Measurements from ENCODE around the gene PDCD2L. TPM values are rescaled to one million over a fixed set of nuclear protein-coding genes. Genes with fewer than 3 reads are reported as not detected.

The PDCD2L gene
- total RNA-seq, 2 experiments from 2014 or later, result 3.8 to 3.9 TPM

- Mint-ChIP-seq H3K27me3 (no peaks in the 10 kb centered on the region), H3K4me3 (no peak overlapping the region), H3K9me3 (no peaks in the 10 kb centered on the region), H3K4me1 (ENCODE audit: low read depth) (peaks cover 39% of the 10 kb centered on the region), H3K36me3 (ENCODE audit: low read depth) (peaks cover 73% of the 10 kb centered on the region), H3K27ac (no peak overlapping the region)
- CTCF ChIA-PET, result no interaction called here
- H3K4me1 ChIP-seq (ENCODE audit: insufficient read depth, low read length), result peaks cover 22% of the 10 kb centered on the region
- no peak for ATAC-seq (ENCODE audit: poor library complexity)
- POLR2A ChIA-PET, result no interaction called here
- TF ChIP-seq, protein P1, sequence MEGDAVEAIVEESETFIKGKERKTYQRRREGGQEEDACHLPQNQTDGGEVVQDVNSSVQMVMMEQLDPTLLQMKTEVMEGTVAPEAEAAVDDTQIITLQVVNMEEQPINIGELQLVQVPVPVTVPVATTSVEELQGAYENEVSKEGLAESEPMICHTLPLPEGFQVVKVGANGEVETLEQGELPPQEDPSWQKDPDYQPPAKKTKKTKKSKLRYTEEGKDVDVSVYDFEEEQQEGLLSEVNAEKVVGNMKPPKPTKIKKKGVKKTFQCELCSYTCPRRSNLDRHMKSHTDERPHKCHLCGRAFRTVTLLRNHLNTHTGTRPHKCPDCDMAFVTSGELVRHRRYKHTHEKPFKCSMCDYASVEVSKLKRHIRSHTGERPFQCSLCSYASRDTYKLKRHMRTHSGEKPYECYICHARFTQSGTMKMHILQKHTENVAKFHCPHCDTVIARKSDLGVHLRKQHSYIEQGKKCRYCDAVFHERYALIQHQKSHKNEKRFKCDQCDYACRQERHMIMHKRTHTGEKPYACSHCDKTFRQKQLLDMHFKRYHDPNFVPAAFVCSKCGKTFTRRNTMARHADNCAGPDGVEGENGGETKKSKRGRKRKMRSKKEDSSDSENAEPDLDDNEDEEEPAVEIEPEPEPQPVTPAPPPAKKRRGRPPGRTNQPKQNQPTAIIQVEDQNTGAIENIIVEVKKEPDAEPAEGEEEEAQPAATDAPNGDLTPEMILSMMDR (IDR thresholded peaks at IDR 0.05), result no peak
- no peak for DNase-seq
- H3K9me3 ChIP-seq (ENCODE audit: control insufficient read depth in 1 of 2, insufficient read depth in 1 of 2, low read length in 2 of 2), result no peaks in the 10 kb centered on the region
- H3K27ac ChIP-seq (ENCODE audit: low read depth in 1 of 2, low read length in 2 of 2), result no peak overlapping the region
- H3K4me3 ChIP-seq (ENCODE audit: low read length), result no peak overlapping the region
- peaks cover 59% of the 10 kb centered on the region for H3K36me3 ChIP-seq (ENCODE audit: insufficient read depth, low read length)
- intact Hi-C loops (cut with DNase I, micrococcal nuclease), result loop anchor here in 1 of 2 experiments (5.0 to 10.0 kb wide), 2 partner anchors 310 to 658 kb away; no protein-coding TSS in a partner anchor
- no peaks in the 10 kb centered on the region for H3K27me3 ChIP-seq (ENCODE audit: control insufficient read depth in 1 of 2, insufficient read depth in 2 of 2, low read length in 2 of 2)
These were observed 28.6 kb downstream of the PDCD2L start for GRCh38 chr19:34432797-34433196.

- H3K27ac Mint-ChIP-seq, result no peak overlapping the region
- Histone ChIP-seq H3K4me3 (ENCODE audit: low read length) (no peak overlapping the region), H3K27ac (ENCODE audit: low read depth in 1 of 2, low read length in 2 of 2) (no peak overlapping the region), H3K36me3 (ENCODE audit: insufficient read depth, low read length) (peaks cover 95% of the 10 kb centered on the region), H3K9me3 (ENCODE audit: control insufficient read depth in 1 of 2, insufficient read depth in 1 of 2, low read length in 2 of 2) (no peaks in the 10 kb centered on the region), H3K27me3 (ENCODE audit: control insufficient read depth in 1 of 2, insufficient read depth in 2 of 2, low read length in 2 of 2) (no peaks in the 10 kb centered on the region), H3K4me1 (ENCODE audit: insufficient read depth, low read length) (no peaks in the 10 kb centered on the region)
- H3K4me1 Mint-ChIP-seq (ENCODE audit: low read depth), result peaks cover 14% of the 10 kb centered on the region
- intact Hi-C loops (cut with DNase I, micrococcal nuclease), result loop anchor here in 1 of 2 experiments (10.0 kb wide), 1 partner anchor 662 kb away; no protein-coding TSS in a partner anchor
- H3K4me3 Mint-ChIP-seq, result no peak overlapping the region
- ChIA-PET CTCF (no interaction called here), POLR2A (no interaction called here)
- H3K27me3 Mint-ChIP-seq, result no peaks in the 10 kb centered on the region
- no peaks in the 10 kb centered on the region for H3K9me3 Mint-ChIP-seq
- no peak for DNase-seq
- no peak for ATAC-seq (ENCODE audit: poor library complexity)
- TF ChIP-seq, protein P1 (IDR thresholded peaks at IDR 0.05), result no peak
- H3K36me3 Mint-ChIP-seq (ENCODE audit: low read depth), result peaks cover 91% of the 10 kb centered on the region
These were observed 32.5 kb downstream of the PDCD2L start for GRCh38 chr19:34436716-34437115.

DNA sequence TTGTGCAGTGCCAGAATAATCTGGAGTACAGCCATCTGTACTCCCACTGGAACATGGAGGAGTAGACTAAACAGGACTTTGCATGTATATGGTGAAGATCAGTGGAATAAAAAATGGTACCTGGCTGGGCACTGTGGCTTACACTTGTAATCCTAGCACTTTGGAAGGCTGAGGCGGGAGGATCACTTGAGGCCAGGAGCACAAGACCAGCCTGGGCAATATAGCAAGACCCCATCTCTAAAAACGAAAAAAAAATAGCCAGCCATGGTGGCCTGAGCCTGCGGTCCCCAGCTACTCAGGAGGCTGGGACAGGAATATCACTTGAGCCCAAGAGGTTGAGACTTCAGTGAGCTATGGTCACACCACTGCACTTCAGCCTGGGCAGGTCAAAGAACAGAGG lies 44.0 kb downstream of the PDCD2L start:
- CTCF ChIA-PET, result no interaction called here
- Histone ChIP-seq H3K36me3 (ENCODE audit: insufficient read depth, low read length) (peaks cover 90% of the 10 kb centered on the region), H3K4me3 (ENCODE audit: low read length) (no peak overlapping the region), H3K4me1 (ENCODE audit: insufficient read depth, low read length) (no peaks in the 10 kb centered on the region), H3K27me3 (ENCODE audit: control insufficient read depth in 1 of 2, insufficient read depth in 2 of 2, low read length in 2 of 2) (no peaks in the 10 kb centered on the region), H3K27ac (ENCODE audit: low read depth in 1 of 2, low read length in 2 of 2) (no peak overlapping the region), H3K9me3 (ENCODE audit: control insufficient read depth in 1 of 2, insufficient read depth in 1 of 2, low read length in 2 of 2) (no peaks in the 10 kb centered on the region)
- no peak for DNase-seq
- POLR2A ChIA-PET, result no interaction called here
- Mint-ChIP-seq H3K36me3 (ENCODE audit: low read depth) (peaks cover 96% of the 10 kb centered on the region), H3K4me1 (ENCODE audit: low read depth) (no peaks in the 10 kb centered on the region), H3K4me3 (no peak overlapping the region), H3K9me3 (no peaks in the 10 kb centered on the region), H3K27ac (no peak overlapping the region), H3K27me3 (no peaks in the 10 kb centered on the region)
- no peak for ATAC-seq (ENCODE audit: poor library complexity)
- intact Hi-C loops (cut with DNase I, micrococcal nuclease), result no loop called here
- TF ChIP-seq, protein P1 (IDR thresholded peaks at IDR 0.05), result no peak

Measured in CD4-positive, alpha-beta T cell (primary cell).